ENCODE results near the gene SMIM35. TPM values are rescaled to one million over a fixed set of nuclear protein-coding genes. Genes with fewer than 3 reads are reported as not detected.

The SMIM35 gene
- total and polyA plus RNA-seq, 7 donors: 0.09 TPM; not detected in 6

- H3K27me3 ChIP-seq (ENCODE audit: insufficient read depth in 3 of 3, low read length in 2 of 3): no peaks in the 10 kb centered on the region
- no peak for TF ChIP-seq CTCF (IDR thresholded peaks at IDR 0.05)
- intact Hi-C loops (cut with DNase I): no loop called here
- no peak within 1 kb of the TSS for H3K4me3 ChIP-seq
- H3K36me3 ChIP-seq (ENCODE audit: insufficient read depth in 1 of 2, low read depth in 1 of 2): no peaks in the 10 kb centered on the region
- H3K4me1 ChIP-seq: no peaks in the 10 kb centered on the region
- WGBS, 3 donors: 81 to 89% (median 86%) methylated on average over 7 of the region's 7 CpGs
- DNase-seq (peak in 1 of 2 donors; percentile 26), ATAC-seq (peak in 1 of 4 donors; percentile 23)
- H3K9me3 ChIP-seq: no peaks in the 10 kb centered on the region
- H3K27ac ChIP-seq: no peak within 1 kb of the TSS
Observed at GRCh38 chr11:118076754-118077281, 9.9 kb downstream of the SMIM35 start, which contains the start of gene TMPRSS4. Gene TMPRSS4, plus strand, starts transcription at chr11:118077078. Its CDS starts 225 bp downstream, at chr11:118077303.

- Histone ChIP-seq H3K27me3 (ENCODE audit: insufficient read depth in 3 of 3, low read length in 2 of 3) (no peaks in the 10 kb centered on the region), H3K9me3 (no peaks in the 10 kb centered on the region), H3K27ac (no peak overlapping the region), H3K4me3 (no peak overlapping the region), H3K4me1 (no peaks in the 10 kb centered on the region), H3K36me3 (ENCODE audit: insufficient read depth in 1 of 2, low read depth in 1 of 2) (no peaks in the 10 kb centered on the region)
- 46 to 73% (median 61%) methylated on average over 2 of the region's 2 CpGs for WGBS, 3 donors
- no peak for ATAC-seq
- peak in 1 of 2 donors; percentile 19 for DNase-seq
- intact Hi-C loops (cut with DNase I): no loop called here
- no peak for TF ChIP-seq CTCF (IDR thresholded peaks at IDR 0.05)
Observed at GRCh38 chr11:118074785-118075184, 12.0 kb downstream of the SMIM35 start.

GRCh38 chr11:118074091-118074685 is 12.6 kb downstream of the SMIM35 start:
- 83 to 90% (median 87%) methylated on average over 11 of the region's 11 CpGs for WGBS, 3 donors
- Histone ChIP-seq H3K27ac (no peak overlapping the region), H3K36me3 (ENCODE audit: insufficient read depth in 1 of 2, low read depth in 1 of 2) (no peaks in the 10 kb centered on the region), H3K4me1 (no peaks in the 10 kb centered on the region), H3K9me3 (no peaks in the 10 kb centered on the region), H3K27me3 (ENCODE audit: insufficient read depth in 3 of 3, low read length in 2 of 3) (no peaks in the 10 kb centered on the region), H3K4me3 (no peak overlapping the region)
- DNase-seq: peak in 1 of 2 donors; percentile 17
- no peak for ATAC-seq
- no peak for TF ChIP-seq CTCF (IDR thresholded peaks at IDR 0.05)
- intact Hi-C loops (cut with DNase I): no loop called here

GRCh38 chr11:118073554-118073953 is 13.2 kb downstream of the SMIM35 start:
- TF ChIP-seq CTCF (IDR thresholded peaks at IDR 0.05): no peak
- Histone ChIP-seq H3K27ac (no peak overlapping the region), H3K4me1 (no peaks in the 10 kb centered on the region), H3K27me3 (ENCODE audit: insufficient read depth in 3 of 3, low read length in 2 of 3) (no peaks in the 10 kb centered on the region), H3K9me3 (no peaks in the 10 kb centered on the region), H3K36me3 (ENCODE audit: insufficient read depth in 1 of 2, low read depth in 1 of 2) (no peaks in the 10 kb centered on the region), H3K4me3 (no peak overlapping the region)
- peak in 1 of 2 donors; percentile 24 for DNase-seq
- WGBS, 3 donors: 66 to 79% (median 77%) methylated on average over 9 of the region's 9 CpGs
- no peak for ATAC-seq
- intact Hi-C loops (cut with DNase I): no loop called here

Data from psoas muscle (tissue), 8 donors.